Uterus (tissue), 2 donors: ENCODE data around the gene P4HTM.

ENCODE experiments used
- CTCF ChIP-seq, 4 experiments: fragments of 200-600 bp in 2 of 4; fragments of 450-650 bp in 2 of 4; sonication (generic) in 2 of 4; IDR thresholded peaks; one replicate each; pipeline ENCODE4 v1.5.1; 2016 to 2019; ENCODE audit warnings: antibody characterized with exemption in 4 of 4, mild to moderate bottlenecking in 2 of 4, moderate library complexity in 1 of 4
- POLR2A ChIP-seq, 2 donors: fragments of 450-650 bp; IDR thresholded peaks; one replicate each; pipeline ENCODE4 v1.6.1; 2016; ENCODE audit warnings: antibody characterized with exemption in 2 of 2, mild to moderate bottlenecking in 1 of 2, moderate library complexity in 1 of 2

GRCh38 chr3:48966876-48967361 lies 23.1 kb upstream of the P4HTM start:
- no peak for TF ChIP-seq CTCF (IDR thresholded peaks at IDR 0.05)
- TF ChIP-seq POLR2A (IDR thresholded peaks at IDR 0.05) = no peak
